Hepatocyte (in vitro differentiated cells): ENCODE data around the gene TOP3A. TPM values are rescaled to one million over a fixed set of nuclear protein-coding genes. Genes with fewer than 3 reads are reported as not detected.

ENCODE experiments used
- DNase-seq: peaks from one replicate; pipeline ENCODE4 v3.0.0-alpha.2; 2016; ENCODE audit warnings: low spot score
- H2AFZ ChIP-seq: fragments of 200-600 bp; sonication (generic); 2 replicates; pipeline ENCODE4 v1.6.0; 2016; ENCODE audit warnings: antibody characterized with exemption, mild to moderate bottlenecking
- H3K27ac ChIP-seq: fragments of 200-600 bp; sonication (generic); 2 replicates; pipeline ENCODE4 v1.5.1; 2016; ENCODE audit warnings: mild to moderate bottlenecking
- H3K27me3 ChIP-seq: fragments of 200-600 bp; sonication (generic); 2 replicates; pipeline ENCODE4 v1.6.1; 2016
- H3K36me3 ChIP-seq: fragments of 200-600 bp; sonication (generic); replicated peaks from 2 replicates; pipeline ENCODE4 v1.5.1; 2016; ENCODE audit warnings: low read depth; ENCODE audit not compliant: insufficient read depth
- H3K4me1 ChIP-seq: fragments of 200-600 bp; sonication (generic); 2 replicates; pipeline ENCODE4 v1.5.1; 2016; ENCODE audit warnings: mild to moderate bottlenecking, moderate library complexity; ENCODE audit not compliant: insufficient read depth
- H3K4me2 ChIP-seq: fragments of 200-600 bp; sonication (generic); 2 replicates; pipeline ENCODE4 v1.6.0; 2016
- H3K4me3 ChIP-seq: fragments of 200-600 bp; sonication (generic); 2 replicates; pipeline ENCODE4 v1.5.1; 2016; ENCODE audit warnings: mild to moderate bottlenecking
- H3K79me2 ChIP-seq: fragments of 200-600 bp; sonication (generic); 2 replicates; pipeline ENCODE4 v1.6.0; 2017; ENCODE audit warnings: mild to moderate bottlenecking
- H3K9me2 ChIP-seq: fragments of 200-600 bp; sonication (generic); replicated peaks from 2 replicates; pipeline ENCODE4 v1.6.0; 2017; ENCODE audit warnings: mild to moderate bottlenecking; ENCODE audit not compliant: insufficient read depth
- H3K9me3 ChIP-seq: fragments of 200-600 bp; sonication (generic); 2 replicates; pipeline ENCODE4 v1.5.1; 2016; ENCODE audit warnings: low read depth, mild to moderate bottlenecking
- H4K20me1 ChIP-seq: fragments of 200-600 bp; sonication (generic); 2 replicates; pipeline ENCODE4 v1.6.0; 2016; ENCODE audit warnings: mild to moderate bottlenecking; ENCODE audit not compliant: insufficient read depth, poor library complexity, severe bottlenecking
- EZH2 ChIP-seq: fragments of 200-600 bp; sonication (generic); IDR thresholded peaks from 2 replicates; pipeline ENCODE4 v1.6.1; 2016; ENCODE audit warnings: antibody characterized with exemption, mild to moderate bottlenecking, borderline replicate concordance
- EZH2phosphoT487 ChIP-seq: fragments of 200-600 bp; sonication (generic); IDR thresholded peaks from one replicate; pipeline ENCODE4 v1.6.1; 2018; ENCODE audit warnings: antibody characterized with exemption, mild to moderate bottlenecking, low read depth, moderate library complexity; ENCODE audit not compliant: unreplicated experiment, severe bottlenecking
- WGBS: methylation state at CpG from one replicate; pipeline ENCODE4 v1.1.6; 2016; ENCODE audit warnings: low lambda C conversion rate; ENCODE audit errors: missing lambda C conversion rate; 5-methylcytosine and 5-hydroxymethylcytosine counted together
- polyA plus RNA-seq: library from polyadenylated mRNA; unstranded; fragments of >200 nt; fragmentation: Nextera tagmentation; extraction: Ambion mirVana; gene quantifications from 2 replicates; pipeline ENCODE4 v1.2.1, GENCODE V29; 2016
- total RNA-seq: library from RNA; depleted of rRNA; stranded (reverse); fragments of >200 nt; gene quantifications from 2 replicates; pipeline ENCODE4 v1.2.3, GENCODE V29; 2014
- TF ChIP-seq, protein P1 (sequence below): fragments of 200-600 bp; sonication (generic); IDR thresholded peaks from 2 replicates; pipeline ENCODE4 v1.5.1; 2016; ENCODE audit warnings: antibody characterized with exemption, mild to moderate bottlenecking; ENCODE audit not compliant: poor library complexity

TOP3A gene
- total and polyA plus RNA-seq, 2 experiments from 2014 or later, result 15.5 to 24.3 TPM

DNA sequence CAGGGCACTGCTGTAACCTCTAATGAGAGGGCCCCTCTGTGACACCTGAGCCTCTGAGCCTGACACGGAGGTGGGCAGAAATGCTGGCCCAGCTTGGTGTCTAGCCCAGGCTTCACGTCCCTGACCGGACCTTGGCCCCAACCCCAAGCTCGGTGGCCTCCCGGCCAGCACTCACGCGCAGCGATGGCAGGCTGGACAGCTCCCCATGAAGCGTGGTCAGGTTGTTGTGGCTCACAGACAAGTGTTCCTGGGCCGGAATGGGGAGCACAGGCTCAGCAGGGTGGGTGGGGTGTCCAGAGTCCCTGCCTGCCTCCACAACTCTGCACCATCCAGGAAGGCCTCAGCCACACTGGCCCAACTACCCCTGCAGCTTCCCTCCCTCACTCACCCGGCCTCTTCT lies 58.4 kb downstream of the TOP3A start:
- no peak for DNase-seq
- H2AFZ ChIP-seq, result no peak overlapping the region
- peaks cover 36% of the 10 kb centered on the region for H3K79me2 ChIP-seq
- H4K20me1 ChIP-seq, result peaks cover 20% of the 10 kb centered on the region
- H3K4me1 ChIP-seq, result peaks cover 17% of the 10 kb centered on the region
- no peak overlapping the region for H3K27ac ChIP-seq
- H3K9me2 ChIP-seq, result no peaks in the 10 kb centered on the region
- peak overlapping the region; percentile 93 for H3K4me2 ChIP-seq
- no peaks in the 10 kb centered on the region for H3K9me3 ChIP-seq
- no peaks in the 10 kb centered on the region for H3K27me3 ChIP-seq
- 89% methylated on average over 11 of the region's 11 CpGs for WGBS
- H3K4me3 ChIP-seq, result no peak overlapping the region
- no peaks in the 10 kb centered on the region for H3K36me3 ChIP-seq
- no peak for TF ChIP-seq EZH2phosphoT487
- TF ChIP-seq, protein P1, sequence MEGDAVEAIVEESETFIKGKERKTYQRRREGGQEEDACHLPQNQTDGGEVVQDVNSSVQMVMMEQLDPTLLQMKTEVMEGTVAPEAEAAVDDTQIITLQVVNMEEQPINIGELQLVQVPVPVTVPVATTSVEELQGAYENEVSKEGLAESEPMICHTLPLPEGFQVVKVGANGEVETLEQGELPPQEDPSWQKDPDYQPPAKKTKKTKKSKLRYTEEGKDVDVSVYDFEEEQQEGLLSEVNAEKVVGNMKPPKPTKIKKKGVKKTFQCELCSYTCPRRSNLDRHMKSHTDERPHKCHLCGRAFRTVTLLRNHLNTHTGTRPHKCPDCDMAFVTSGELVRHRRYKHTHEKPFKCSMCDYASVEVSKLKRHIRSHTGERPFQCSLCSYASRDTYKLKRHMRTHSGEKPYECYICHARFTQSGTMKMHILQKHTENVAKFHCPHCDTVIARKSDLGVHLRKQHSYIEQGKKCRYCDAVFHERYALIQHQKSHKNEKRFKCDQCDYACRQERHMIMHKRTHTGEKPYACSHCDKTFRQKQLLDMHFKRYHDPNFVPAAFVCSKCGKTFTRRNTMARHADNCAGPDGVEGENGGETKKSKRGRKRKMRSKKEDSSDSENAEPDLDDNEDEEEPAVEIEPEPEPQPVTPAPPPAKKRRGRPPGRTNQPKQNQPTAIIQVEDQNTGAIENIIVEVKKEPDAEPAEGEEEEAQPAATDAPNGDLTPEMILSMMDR, result no peak
- no peak for TF ChIP-seq EZH2

- Histone ChIP-seq H3K9me3 (no peaks in the 10 kb centered on the region), H2AFZ (no peak overlapping the region), H3K4me2 (no peak overlapping the region), H3K27ac (no peak overlapping the region), H4K20me1 (peaks cover 20% of the 10 kb centered on the region), H3K36me3 (no peaks in the 10 kb centered on the region), H3K4me1 (peaks cover 15% of the 10 kb centered on the region), H3K27me3 (no peaks in the 10 kb centered on the region), H3K79me2 (peaks cover 34% of the 10 kb centered on the region), H3K4me3 (no peak overlapping the region), H3K9me2 (no peaks in the 10 kb centered on the region)
- 97% methylated on average over 8 of the region's 8 CpGs for WGBS
- TF ChIP-seq EZH2phosphoT487, result no peak
- TF ChIP-seq EZH2, result no peak
- TF ChIP-seq, protein P1, result no peak
- no peak for DNase-seq
Measured at GRCh38 chr17:18254888-18255649, 59.7 kb downstream of the TOP3A start.

DNA sequence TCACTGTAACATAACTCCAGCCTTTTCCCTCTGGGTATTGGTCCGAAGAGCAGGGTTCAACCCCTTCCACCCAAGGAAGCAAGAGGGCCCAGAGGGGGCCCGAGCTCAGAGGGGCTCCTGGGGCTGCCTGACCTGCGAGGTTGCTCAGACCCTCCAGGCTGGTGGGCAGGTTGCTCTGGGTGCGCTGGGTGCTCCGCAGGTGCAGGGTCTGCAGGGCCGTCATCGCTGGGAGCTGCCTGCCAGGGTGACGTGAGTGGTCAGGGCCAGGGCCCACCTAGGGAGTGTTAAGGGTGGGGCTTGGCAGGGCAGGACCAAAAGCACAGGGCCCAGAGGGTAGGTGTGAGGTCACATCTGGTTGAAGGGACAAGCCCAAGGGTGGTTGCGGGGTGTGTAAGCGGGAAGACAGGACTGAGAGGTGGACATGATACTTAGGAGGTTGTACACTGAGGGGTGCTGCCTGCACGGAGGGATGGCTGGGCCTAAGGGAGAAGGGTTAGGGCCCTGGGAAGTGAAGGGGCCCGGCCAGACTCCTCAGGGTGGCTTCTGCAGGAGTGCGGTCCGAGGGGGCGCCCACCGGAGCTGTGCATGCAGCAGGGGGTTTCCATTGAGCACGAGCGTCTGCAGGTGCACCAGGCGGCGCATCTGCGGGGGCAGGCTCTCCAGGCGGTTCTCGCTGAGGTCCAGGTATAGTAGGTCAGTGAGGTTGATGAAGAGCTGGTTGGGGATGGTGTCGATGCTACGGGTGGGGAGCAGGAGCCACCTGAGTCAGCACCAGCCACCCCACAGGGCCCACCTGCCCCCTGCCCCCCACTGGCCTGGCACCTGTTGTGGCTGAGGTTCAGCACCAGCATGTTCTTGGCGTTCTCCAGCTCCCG lies 60.6 kb downstream of the TOP3A start:
- Histone ChIP-seq H3K4me2 (no peak overlapping the region), H3K4me3 (no peak overlapping the region), H3K4me1 (peaks cover 15% of the 10 kb centered on the region), H3K9me3 (no peaks in the 10 kb centered on the region), H3K36me3 (no peaks in the 10 kb centered on the region), H3K79me2 (peaks cover 34% of the 10 kb centered on the region), H3K27me3 (no peaks in the 10 kb centered on the region), H3K9me2 (no peaks in the 10 kb centered on the region), H4K20me1 (peaks cover 20% of the 10 kb centered on the region), H2AFZ (no peak overlapping the region), H3K27ac (no peak overlapping the region)
- no peak for DNase-seq
- no peak for TF ChIP-seq EZH2phosphoT487
- TF ChIP-seq EZH2, result no peak
- TF ChIP-seq, protein P1, result no peak
- WGBS, result 96% methylated on average over 27 of the region's 27 CpGs
